BLaER1 (cell line): Measurements from ENCODE around the gene ZNF490.
"Not testable (repeated sequence)": the region's sequence is repeated elsewhere in the genome, so short reads cannot be mapped to it uniquely, and the experiment has no call there.

Experiments
- H3K27ac ChIP-seq: shearing (Covaris generic); formaldehyde crosslinking; 2 replicates; pipeline ENCODE4 v1.8.1; 2022
- H3K27me3 ChIP-seq: shearing (Covaris generic); formaldehyde crosslinking; 2 replicates; pipeline ENCODE4 v1.8.1; 2022
- H3K36me3 ChIP-seq: shearing (Covaris generic); formaldehyde crosslinking; 2 replicates; pipeline ENCODE4 v1.8.1; 2022
- H3K4me1 ChIP-seq: shearing (Covaris generic); formaldehyde crosslinking; 2 replicates; pipeline ENCODE4 v1.8.1; 2022
- H3K4me2 ChIP-seq: shearing (Covaris generic); formaldehyde crosslinking; 2 replicates; pipeline ENCODE4 v1.8.1; 2022
- H3K4me3 ChIP-seq: shearing (Covaris generic); formaldehyde crosslinking; 2 replicates; pipeline ENCODE4 v1.8.1; 2022
- H3K9ac ChIP-seq: shearing (Covaris generic); formaldehyde crosslinking; 2 replicates; pipeline ENCODE4 v1.8.1; 2022
- H3K9me3 ChIP-seq: shearing (Covaris generic); formaldehyde crosslinking; 2 replicates; pipeline ENCODE4 v1.8.1; 2022
- H4K20me1 ChIP-seq: shearing (Covaris generic); formaldehyde crosslinking; 2 replicates; pipeline ENCODE4 v1.8.1; 2022
- Cebpa-rat ChIP-seq: shearing (Covaris generic); IDR thresholded peaks from 2 replicates; pipeline ENCODE4 v1.8.1; 2022

Gene ZNF490

GRCh38 chr19:12581100-12581499, 29.5 kb downstream of the ZNF490 start:
- Histone ChIP-seq H3K4me2 (no peak overlapping the region), H3K4me1 (no peaks in the 10 kb centered on the region), H3K36me3 (peaks cover 76% of the 10 kb centered on the region), H3K9me3 (peaks cover 43% of the 10 kb centered on the region), H3K27ac (no peak overlapping the region), H4K20me1 (no peaks in the 10 kb centered on the region), H3K4me3 (0 out of 2 replicates have a peak overlapping the region, but pooled peaks have one; percentile 1), H3K27me3 (no peaks in the 10 kb centered on the region), H3K9ac (no peak overlapping the region)
- TF ChIP-seq Cebpa-rat, result no peak

GRCh38 chr19:12580180-12580694, 30.4 kb downstream of the ZNF490 start:
- Histone ChIP-seq H3K4me3 (peak overlapping the region; percentile 1; the same call in 1 of the 2 replicates), H3K9ac (no peak overlapping the region), H4K20me1 (no peaks in the 10 kb centered on the region), H3K4me1 (no peaks in the 10 kb centered on the region), H3K27me3 (no peaks in the 10 kb centered on the region), H3K9me3 (peaks cover 43% of the 10 kb centered on the region), H3K36me3 (peaks cover 81% of the 10 kb centered on the region), H3K4me2 (no peak overlapping the region), H3K27ac (no peak overlapping the region)
- TF ChIP-seq Cebpa-rat, result no peak

DNA sequence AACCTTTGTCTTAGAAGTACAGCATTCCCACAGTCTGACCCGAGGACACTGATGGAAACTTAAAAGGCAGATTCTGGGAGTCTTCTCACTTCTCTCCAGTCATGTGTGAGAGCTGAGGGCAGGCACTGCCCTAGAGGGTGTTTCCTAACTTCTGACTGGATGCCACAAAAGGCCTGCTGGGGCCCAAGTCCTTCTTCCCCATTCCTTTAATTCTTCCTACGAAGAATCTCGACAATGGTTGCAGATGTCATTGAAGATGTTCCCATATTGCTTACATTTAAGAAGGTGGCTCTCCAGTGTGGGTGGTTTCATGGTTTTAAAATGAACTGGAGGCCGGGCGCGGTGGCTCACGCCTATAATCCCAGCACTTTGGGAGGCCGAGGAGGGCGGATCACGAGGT, 32.0 kb downstream of the ZNF490 start:
- Histone ChIP-seq H3K36me3 (peaks cover 77% of the 10 kb centered on the region), H4K20me1 (no peaks in the 10 kb centered on the region), H3K27ac (no peak overlapping the region), H3K4me1 (peaks cover 12% of the 10 kb centered on the region), H3K9me3 (peaks cover 43% of the 10 kb centered on the region), H3K27me3 (no peaks in the 10 kb centered on the region), H3K9ac (no peak overlapping the region), H3K4me2 (no peak overlapping the region), H3K4me3 (no peak overlapping the region)
- TF ChIP-seq Cebpa-rat, result no peak

- Histone ChIP-seq H3K27me3 (no peaks in the 10 kb centered on the region), H3K9me3 (no peaks in the 10 kb centered on the region), H3K27ac (no peak overlapping the region), H3K4me1 (peaks cover 14% of the 10 kb centered on the region), H4K20me1 (no peaks in the 10 kb centered on the region), H3K4me3 (no peak overlapping the region), H3K36me3 (peaks cover 32% of the 10 kb centered on the region), H3K9ac (no peak overlapping the region), H3K4me2 (peak overlapping the region; percentile 72)
- TF ChIP-seq Cebpa-rat, result no peak
Measured at GRCh38 chr19:12574036-12574435, 36.6 kb downstream of the ZNF490 start.

DNA sequence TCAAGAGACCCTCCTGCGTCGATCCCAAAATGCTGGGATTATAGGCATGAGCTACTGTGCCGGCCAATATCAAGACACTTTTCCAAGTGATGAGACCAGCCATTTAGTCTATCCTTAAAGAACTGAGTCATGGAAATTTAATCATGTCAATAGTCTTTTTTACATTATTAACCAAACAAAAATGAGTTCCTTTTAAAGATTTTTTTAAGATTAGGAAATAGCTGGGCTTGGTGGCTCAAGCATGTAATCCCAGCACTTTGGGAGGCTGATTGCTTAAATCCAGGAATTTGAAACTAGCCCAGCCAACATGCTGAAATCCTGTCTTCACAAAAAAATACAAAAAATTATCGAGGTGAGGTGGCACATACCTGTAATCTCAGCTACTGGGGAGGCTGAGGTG, 42.7 kb downstream of the ZNF490 start:
- Histone ChIP-seq H3K9me3 (no peaks in the 10 kb centered on the region), H3K9ac (no peak overlapping the region), H3K36me3 (no peaks in the 10 kb centered on the region), H3K4me3 (no peak overlapping the region), H4K20me1 (no peaks in the 10 kb centered on the region), H3K4me1 (no peaks in the 10 kb centered on the region), H3K4me2 (no peak overlapping the region), H3K27me3 (no peaks in the 10 kb centered on the region), H3K27ac (no peak overlapping the region)
- no peak for TF ChIP-seq Cebpa-rat

- not testable (repeated sequence) for H4K20me1 ChIP-seq, H3K9ac ChIP-seq, H3K27me3 ChIP-seq, H3K4me1 ChIP-seq, H3K4me2 ChIP-seq, H3K4me3 ChIP-seq, H3K9me3 ChIP-seq, H3K36me3 ChIP-seq, H3K27ac ChIP-seq
Measured at GRCh38 chr19:12566380-12566779, 44.2 kb downstream of the ZNF490 start.

DNA sequence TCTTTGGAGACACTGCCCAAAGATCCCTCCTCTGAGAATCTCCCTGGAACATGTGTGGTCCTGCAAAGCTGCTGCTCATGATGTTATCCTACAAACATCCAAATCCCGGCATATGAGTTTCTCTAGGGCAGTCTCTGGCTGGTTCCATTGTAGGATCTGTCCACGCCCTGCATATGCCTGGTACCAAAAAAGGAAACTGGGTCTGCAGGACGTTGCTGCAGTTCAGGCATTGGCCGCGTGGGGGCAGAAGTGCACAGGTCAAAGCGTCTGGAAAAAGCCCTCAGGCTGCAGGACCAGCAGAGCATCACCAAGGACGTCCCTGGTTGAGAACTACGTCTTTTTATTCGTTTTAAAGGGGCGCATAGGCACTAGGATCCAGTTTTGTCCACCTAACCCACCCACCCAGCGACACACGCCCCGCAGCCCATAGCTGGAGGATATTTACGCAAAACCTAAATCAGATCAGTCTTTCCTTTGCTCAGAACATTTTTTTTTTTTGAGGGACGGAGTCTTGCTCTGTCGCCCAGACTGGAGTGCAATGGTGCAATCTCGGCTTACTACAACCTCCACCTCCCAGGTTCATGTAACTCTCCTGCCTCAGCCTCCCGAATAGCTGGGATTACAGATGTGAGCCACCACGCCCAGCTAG, 46.5 kb downstream of the ZNF490 start:
- Histone ChIP-seq H3K4me1 (no peaks in the 10 kb centered on the region), H4K20me1 (no peaks in the 10 kb centered on the region), H3K9ac (no peak overlapping the region), H3K4me2 (no peak overlapping the region), H3K9me3 (no peaks in the 10 kb centered on the region), H3K27me3 (no peaks in the 10 kb centered on the region), H3K4me3 (no peak overlapping the region), H3K27ac (no peak overlapping the region), H3K36me3 (no peaks in the 10 kb centered on the region)
- TF ChIP-seq Cebpa-rat, result no peak

DNA sequence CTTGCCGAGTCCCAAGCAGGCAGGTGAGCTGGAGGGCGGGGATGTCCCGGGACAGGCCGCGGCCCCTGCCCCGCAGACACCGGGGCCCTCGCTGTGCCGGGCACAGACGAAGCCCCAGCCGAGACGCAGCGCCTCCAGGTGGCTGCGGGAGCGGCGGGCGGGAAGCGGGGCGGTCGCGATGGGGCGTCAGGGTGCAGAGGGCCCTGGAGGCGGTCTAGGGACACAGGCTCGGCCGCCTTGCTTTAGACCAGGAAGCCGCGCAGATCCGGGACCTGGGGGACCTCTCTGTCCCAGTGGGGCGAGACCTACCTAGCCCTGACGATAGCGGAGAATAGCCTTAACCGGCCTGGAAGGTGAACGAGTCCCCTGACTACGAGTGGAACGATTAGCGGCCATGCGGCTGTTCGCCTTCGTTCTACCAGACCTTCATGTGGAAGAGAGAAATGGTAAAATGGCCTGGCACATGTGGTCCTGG, 55.1 kb downstream of the ZNF490 start:
- Histone ChIP-seq H3K36me3 (no peaks in the 10 kb centered on the region), H4K20me1 (peaks cover 4% of the 10 kb centered on the region; the same call in 1 of the 2 replicates), H3K9me3 (0 out of 2 replicates have a peak, but pooled peaks cover 4% of the 10 kb centered on the region), H3K9ac (no peak overlapping the region), H3K4me3 (no peak overlapping the region), H3K4me2 (no peak overlapping the region), H3K4me1 (peaks cover 12% of the 10 kb centered on the region), H3K27me3 (no peaks in the 10 kb centered on the region), H3K27ac (no peak overlapping the region)
- no peak for TF ChIP-seq Cebpa-rat

- peaks cover 27% of the 10 kb centered on the region for H3K4me1 ChIP-seq
- TF ChIP-seq Cebpa-rat, result no peak
- H3K9me3 ChIP-seq, result peaks cover 26% of the 10 kb centered on the region
- peaks cover 38% of the 10 kb centered on the region for H3K36me3 ChIP-seq
- peak within 1 kb of the TSS; percentile 88 for H3K9ac ChIP-seq
- H3K4me3 ChIP-seq, result peak within 1 kb of the TSS; percentile 88
- H3K27ac ChIP-seq, result peak within 1 kb of the TSS; percentile 95
- peaks cover 36% of the 10 kb centered on the region; the same call in 1 of the 2 replicates for H4K20me1 ChIP-seq
- H3K27me3 ChIP-seq, result no peaks in the 10 kb centered on the region
- H3K4me2 ChIP-seq, result peak within 1 kb of the TSS; percentile 88
Measured at GRCh38 chr19:12551060-12551832, 59.4 kb downstream of the ZNF490 start, which contains the start of gene ZNF564. ZNF564 (minus strand) TSS chr19:12551482; CDS start chr19:12551332, 150 bp downstream.

GRCh38 chr19:12546903-12547302, 63.7 kb downstream of the ZNF490 start:
- H3K4me3 ChIP-seq, result no peak overlapping the region
- H3K4me1 ChIP-seq, result peaks cover 16% of the 10 kb centered on the region
- H3K4me2 ChIP-seq, result no peak overlapping the region
- H3K27ac ChIP-seq, result no peak overlapping the region
- peaks cover 65% of the 10 kb centered on the region for H3K9me3 ChIP-seq
- no peak overlapping the region for H3K9ac ChIP-seq
- H4K20me1 ChIP-seq, result peaks cover 61% of the 10 kb centered on the region; the same call in 1 of the 2 replicates
- no peak for TF ChIP-seq Cebpa-rat
- H3K36me3 ChIP-seq, result peaks cover 79% of the 10 kb centered on the region
- H3K27me3 ChIP-seq, result no peaks in the 10 kb centered on the region
